Testis (tissue), 3 donors: ENCODE data around the gene GPX2. TPM values are rescaled to one million over a fixed set of nuclear protein-coding genes. Genes with fewer than 3 reads are reported as not detected.
A peak's percentile ranks its signal among the peaks of the same experiment; 100 is the strongest.
"Not testable (repeated sequence)": the region's sequence is repeated elsewhere in the genome, so short reads cannot be mapped to it uniquely, and the experiment has no call there.

Experiments
- DNase-seq: peaks from one replicate; pipeline ENCODE4 v3.0.0-alpha.2; 2019
- H3K27ac ChIP-seq, 2 donors: fragments of 200-600 bp; sonication (generic); one replicate each; pipeline ENCODE4 v1.5.1; 2019
- H3K27me3 ChIP-seq: fragments of 200-600 bp; sonication (generic); one replicate; pipeline ENCODE4 v1.5.1; 2019
- H3K36me3 ChIP-seq: fragments of 200-600 bp; sonication (generic); one replicate; pipeline ENCODE4 v1.5.1; 2017; ENCODE audit warnings: low read depth; ENCODE audit errors: missing control alignments
- H3K4me1 ChIP-seq: fragments of 200-600 bp; sonication (generic); one replicate; pipeline ENCODE4 v1.5.1; 2019
- H3K4me3 ChIP-seq, 2 donors: fragments of 200-600 bp; sonication (generic); one replicate each; pipeline ENCODE4 v1.5.1; 2017 to 2019
- H3K9me3 ChIP-seq: fragments of 200-600 bp; sonication (generic); one replicate; pipeline ENCODE4 v1.5.1; 2017
- CTCF ChIP-seq, 3 experiments: fragments of 450-650 bp in 2 of 3; fragments of 200-600 bp in 1 of 3; sonication (generic) in 1 of 3; IDR thresholded peaks; one replicate each; pipeline ENCODE4 v1.5.1; 2016 to 2019; ENCODE audit warnings: antibody characterized with exemption in 3 of 3, mild to moderate bottlenecking in 2 of 3, moderate library complexity in 1 of 3
- POLR2A ChIP-seq: fragments of 450-650 bp; IDR thresholded peaks from one replicate; pipeline ENCODE4 v1.6.1; 2017; ENCODE audit warnings: antibody characterized with exemption, mild to moderate bottlenecking, moderate library complexity
- WGBS, 2 donors: methylation state at CpG; one replicate each; pipeline ENCODE4 v1.1.5; 2018; 5-methylcytosine and 5-hydroxymethylcytosine counted together
- intact Hi-C: fragments of 100-400 bp; cut with DNase I; formaldehyde crosslinking; loops from one replicate; pipeline ENCODE4 v1.15.1; 2023; ENCODE audit warnings: low total_unique reads
- polyA plus RNA-seq: library from polyadenylated mRNA; stranded (reverse); fragments of 350-450 nt; fragmentation: Illumina TruSeq; extraction: RNeasy Lipid Tissue Mini Kit (QIAGEN cat#74804); gene quantifications from one replicate; pipeline ENCODE4 v1.2.3, GENCODE V29; 2014; ENCODE audit warnings: low read depth, low replicate concordance; ENCODE audit not compliant: insufficient read depth
- total RNA-seq, 2 donors: library from RNA; depleted of rRNA; stranded (reverse); fragments of >200 nt; gene quantifications; one replicate each; pipeline ENCODE4 v1.2.3, GENCODE V29; 2016

Gene GPX2
- total and polyA plus RNA-seq, 3 donors from 2014 or later = 0.99 to 1.9 TPM; not detected in 1

DNA sequence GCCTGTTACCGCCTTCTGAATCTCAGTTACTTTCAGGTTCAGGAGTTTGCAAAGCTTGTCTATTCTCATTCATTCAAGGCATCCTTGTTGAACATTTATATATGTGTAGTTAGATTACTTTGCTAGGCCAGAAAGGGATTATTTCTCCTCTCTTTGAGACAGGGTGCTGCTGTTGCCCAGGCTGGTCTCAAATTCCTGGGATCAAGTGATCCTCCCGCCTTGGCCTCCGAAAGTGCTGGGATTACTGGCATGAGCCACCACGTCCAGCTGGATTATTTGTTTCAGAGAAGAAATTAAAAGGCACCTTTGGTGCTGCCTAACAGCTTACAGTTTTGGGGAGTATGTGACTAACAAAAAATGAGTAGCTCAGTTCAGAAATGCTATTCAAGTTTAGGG, 27.5 kb downstream of the GPX2 start:
- TF ChIP-seq CTCF (IDR thresholded peaks at IDR 0.05) (no peak), POLR2A (no peak)
- no peaks in the 10 kb centered on the region for H3K27me3 ChIP-seq
- 11 to 12% methylated on average over 4 of the region's 4 CpGs for WGBS, 2 donors
- H3K27ac ChIP-seq = peak overlapping the region; percentile 93 to 97
- no peak for DNase-seq
- H3K4me1 ChIP-seq = peaks cover 19% of the 10 kb centered on the region
- peak overlapping the region; percentile 97 to 98 for H3K4me3 ChIP-seq
- no peaks in the 10 kb centered on the region for H3K9me3 ChIP-seq
- H3K36me3 ChIP-seq = no peaks in the 10 kb centered on the region
- intact Hi-C loops = no loop called here

- 0 to 2% methylated on average over 45 to 48 of the region's 49 CpGs for WGBS, 2 donors
- Histone ChIP-seq H3K27me3 (no peaks in the 10 kb centered on the region), H3K4me3 (peak within 1 kb of the TSS; percentile 97 to 98), H3K36me3 (no peaks in the 10 kb centered on the region), H3K9me3 (no peaks in the 10 kb centered on the region), H3K27ac (peak within 1 kb of the TSS; percentile 93 to 97), H3K4me1 (peaks cover 19% of the 10 kb centered on the region)
- intact Hi-C loops = no loop called here
- peak; percentile 99 for DNase-seq
- no peak for TF ChIP-seq POLR2A
- TF ChIP-seq CTCF (IDR thresholded peaks at IDR 0.05) = no peak
These were observed 28.1 kb downstream of the GPX2 start, which contains the start of gene CHURC1 for GRCh38 chr14:64914237-64915028. TSS of gene CHURC1 (plus strand) at chr14:64914455. CDS start at chr14:64914496, 41 bp downstream.

DNA sequence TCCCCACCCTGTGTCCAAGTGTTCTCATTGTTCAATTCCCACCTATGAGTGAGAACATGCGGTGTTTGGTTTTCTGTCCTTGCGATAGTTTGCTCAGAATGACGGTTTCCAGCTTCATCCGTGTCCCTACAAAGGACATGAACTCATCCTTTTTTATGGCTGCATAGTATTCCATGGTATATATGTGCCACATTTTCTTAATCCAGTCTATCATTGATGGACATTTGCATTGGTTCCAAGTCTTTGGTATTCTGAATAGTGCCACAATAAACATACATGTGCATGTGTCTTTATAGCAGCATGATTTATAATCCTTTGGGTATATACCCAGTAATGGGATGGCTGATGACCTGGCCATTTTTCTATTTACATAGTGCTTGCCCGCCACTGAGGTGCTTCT, 29.1 kb downstream of the GPX2 start:
- peaks cover 19% of the 10 kb centered on the region for H3K4me1 ChIP-seq
- H3K27ac ChIP-seq = peak overlapping the region in 1 of 2 donors; percentile 93
- H3K27me3 ChIP-seq, DNase-seq, H3K9me3 ChIP-seq, intact Hi-C loops, H3K36me3 ChIP-seq: not testable (repeated sequence)
- H3K4me3 ChIP-seq = peak overlapping the region; percentile 97 to 98
- 60 to 65% methylated on average over 5 of the region's 5 CpGs for WGBS, 2 donors

- intact Hi-C loops = no loop called here
- no peak for DNase-seq
- no peaks in the 10 kb centered on the region for H3K36me3 ChIP-seq
- no peak overlapping the region for H3K27ac ChIP-seq
- H3K27me3 ChIP-seq = no peaks in the 10 kb centered on the region
- no peaks in the 10 kb centered on the region for H3K9me3 ChIP-seq
- TF ChIP-seq POLR2A = no peak
- TF ChIP-seq CTCF (IDR thresholded peaks at IDR 0.05) = no peak
- no peak overlapping the region for H3K4me3 ChIP-seq
- peaks cover 19% of the 10 kb centered on the region for H3K4me1 ChIP-seq
- WGBS, 2 donors = 40 to 50% methylated on average over 1 of the region's 1 CpG
These were observed 30.3 kb downstream of the GPX2 start for GRCh38 chr14:64912261-64912660.

GRCh38 chr14:64910847-64911495, 31.6 kb downstream of the GPX2 start:
- intact Hi-C loops = no loop called here
- 38 to 51% methylated on average over 3 of the region's 3 CpGs for WGBS, 2 donors
- DNase-seq = no peak
- Histone ChIP-seq H3K27ac (no peak overlapping the region), H3K36me3 (no peaks in the 10 kb centered on the region), H3K9me3 (no peaks in the 10 kb centered on the region), H3K27me3 (no peaks in the 10 kb centered on the region), H3K4me1 (peaks cover 19% of the 10 kb centered on the region), H3K4me3 (no peak overlapping the region)
- TF ChIP-seq POLR2A = no peak
- peak in 2 of 3 experiments; percentile 10 to 48 for TF ChIP-seq CTCF (IDR thresholded peaks at IDR 0.05)
